ENCODE data around the gene LST1.
"Not testable (repeated sequence)": the region's sequence is repeated elsewhere in the genome, so short reads cannot be mapped to it uniquely, and the experiment has no call there.

The LST1 gene

GRCh38 chr6:31580807-31581433 is 5.2 kb upstream of the LST1 start:
- DNase-seq (ENCODE audit: low spot score), result peak; percentile 77

- no peak for DNase-seq (ENCODE audit: low spot score)
Measured at GRCh38 chr6:31581434-31582229, 4.4 kb upstream of the LST1 start.

GRCh38 chr6:31582230-31582643 is 3.8 kb upstream of the LST1 start, which contains the start of gene LTB:
TSS of gene LTB (minus strand) at chr6:31582424. CDS start at chr6:31582417, 7 bp downstream.
- no peak for DNase-seq (ENCODE audit: low spot score)

DNA sequence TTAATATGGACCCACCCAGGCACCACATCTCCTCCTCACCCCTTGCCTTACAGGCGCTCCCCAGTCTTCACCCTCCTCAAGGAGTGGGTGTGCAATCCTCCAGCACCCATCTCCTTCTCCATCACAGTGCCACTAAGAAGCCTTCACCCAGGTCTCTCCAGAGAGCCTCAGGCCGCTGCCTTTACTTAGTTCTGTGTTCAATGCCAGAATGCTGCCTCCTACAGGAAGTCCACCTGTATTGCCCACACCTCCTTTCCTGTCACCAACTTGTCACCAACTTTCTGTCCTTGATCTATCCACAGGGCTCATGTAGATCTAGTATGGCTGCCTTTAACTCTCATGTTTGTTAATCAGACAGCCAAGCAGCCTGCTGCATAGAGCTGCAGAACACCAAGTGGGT is 586 bp upstream of the LST1 start:
- peak; percentile 40 for DNase-seq (ENCODE audit: low spot score)

DNA sequence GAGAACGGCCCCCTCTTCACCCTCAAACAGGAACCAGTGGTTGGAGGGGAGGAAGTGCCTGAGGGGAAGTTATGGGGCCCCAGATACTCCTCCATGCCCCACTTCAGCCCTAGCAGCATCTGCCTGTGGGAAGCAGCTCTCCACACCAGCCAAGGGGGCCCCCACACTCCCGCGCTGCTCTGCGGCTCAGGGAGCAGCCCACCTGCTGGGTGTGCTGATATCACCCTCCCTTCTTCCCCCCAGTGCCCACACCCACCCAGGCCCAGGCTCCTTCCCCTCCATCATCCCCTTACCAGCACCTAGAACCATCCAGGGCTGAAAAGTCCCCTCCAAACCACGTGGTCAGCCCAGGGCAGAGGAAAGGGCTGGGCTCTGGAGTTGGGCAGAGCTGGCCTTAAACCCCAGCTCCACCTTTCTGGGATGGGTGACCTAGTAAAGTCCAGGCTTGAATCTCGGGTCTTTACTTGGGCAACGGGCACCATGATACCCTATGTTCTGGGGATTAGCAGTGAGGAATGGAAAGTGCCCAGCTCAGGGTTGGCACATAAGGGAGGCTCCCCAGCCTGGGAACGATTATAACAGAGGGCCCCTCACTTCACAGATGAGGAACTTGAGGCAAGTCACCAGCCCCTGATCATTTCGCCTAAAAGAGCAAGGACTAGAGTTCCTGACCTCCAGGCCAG is 663 bp downstream of the LST1 start:
- DNase-seq (ENCODE audit: low spot score), result no peak

- DNase-seq (ENCODE audit: low spot score), result no peak
Measured at GRCh38 chr6:31587791-31588777, 2.0 kb downstream of the LST1 start.

- DNase-seq (ENCODE audit: low spot score), result no peak
Measured at GRCh38 chr6:31588871-31589650, 3.0 kb downstream of the LST1 start.

DNA sequence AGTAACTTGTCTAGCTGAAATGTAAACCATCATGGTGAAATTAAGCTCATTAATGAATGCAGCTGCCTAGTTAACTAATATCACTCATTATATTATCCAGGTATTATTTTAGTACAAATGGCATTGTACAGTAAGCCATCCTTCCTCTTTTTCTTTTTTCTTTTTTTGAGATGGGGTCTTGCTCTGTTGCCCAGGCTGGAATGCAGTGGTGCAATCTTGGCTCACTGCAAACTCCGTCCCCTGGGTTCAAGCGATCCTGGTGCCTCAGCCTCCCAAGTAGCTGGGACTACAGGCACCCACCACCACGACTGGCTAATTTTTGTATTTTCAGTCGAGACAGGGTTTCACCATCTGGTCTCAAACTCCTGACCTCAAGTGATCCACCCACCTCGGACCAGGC is 4.6 kb downstream of the LST1 start:
- not testable (repeated sequence) for DNase-seq (ENCODE audit: low spot score)

- DNase-seq (ENCODE audit: low spot score), result no peak
Measured at GRCh38 chr6:31592396-31592771, 6.3 kb downstream of the LST1 start.

- peak; percentile 43 for DNase-seq (ENCODE audit: low spot score)
Measured at GRCh38 chr6:31597006-31597405, 10.9 kb downstream of the LST1 start.

- no peak for DNase-seq (ENCODE audit: low spot score)
Measured at GRCh38 chr6:31607317-31607716, 21.2 kb downstream of the LST1 start.

DNA sequence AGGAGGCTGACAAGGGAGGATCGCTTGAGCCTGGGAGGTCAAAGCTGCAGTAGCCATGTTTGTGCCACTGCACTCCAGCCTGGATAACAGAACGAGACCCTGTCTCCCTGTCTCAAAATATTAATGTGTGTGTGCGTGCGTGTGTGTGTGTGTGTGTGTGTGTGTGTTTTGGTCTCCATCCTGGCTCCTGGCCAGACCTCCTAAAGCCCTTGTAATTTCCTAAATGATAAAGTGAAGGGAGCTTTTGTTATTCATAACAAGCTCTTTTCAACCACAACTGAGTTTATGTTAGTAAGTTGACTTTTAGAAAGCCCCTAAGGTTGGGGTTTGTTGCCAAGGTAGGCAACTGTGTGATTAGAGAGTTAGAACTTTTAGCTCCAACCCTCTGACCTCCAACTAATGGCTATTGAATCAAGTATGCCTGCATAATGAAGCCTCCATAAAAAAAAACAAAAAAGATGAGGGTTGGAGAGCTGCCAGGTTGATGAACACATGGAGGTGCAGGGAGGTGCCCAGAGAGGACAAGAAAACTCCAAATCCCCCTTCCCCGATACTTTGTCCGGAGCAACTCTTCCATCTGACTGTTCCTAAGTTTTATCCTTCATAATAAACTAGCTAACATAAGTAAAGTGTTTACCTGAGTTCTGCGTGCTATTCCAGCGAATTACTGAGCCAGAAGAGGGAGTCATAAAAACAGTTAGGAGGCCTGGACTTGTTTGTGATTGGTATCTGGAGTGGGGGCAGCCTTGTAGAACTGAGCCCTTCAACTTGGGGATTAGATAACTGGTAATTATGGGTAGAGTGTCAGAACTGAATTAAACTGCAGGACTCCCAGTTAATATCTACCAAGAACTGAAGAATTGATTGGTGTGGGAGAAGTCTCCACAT is 23.7 kb downstream of the LST1 start:
- DNase-seq (ENCODE audit: low spot score), result no peak

DNA sequence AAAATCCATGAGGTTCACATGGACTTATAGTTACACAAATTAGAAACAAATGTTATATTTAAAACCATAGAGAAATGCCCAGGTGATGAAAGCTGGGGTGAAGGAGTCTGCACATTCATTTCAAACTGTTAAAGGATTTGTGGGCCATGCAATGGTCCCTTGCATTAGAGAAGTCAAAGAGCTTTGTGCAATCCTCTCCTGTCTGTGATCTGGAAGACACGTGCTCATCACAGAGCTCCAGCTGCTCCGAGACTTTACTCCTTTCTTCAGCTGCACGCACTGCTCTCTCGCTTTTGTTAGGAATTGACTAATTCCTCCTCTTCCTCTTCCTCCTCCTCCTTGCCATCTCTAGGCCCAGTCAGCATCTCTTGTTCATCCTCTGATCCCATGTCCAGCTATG is 24.9 kb downstream of the LST1 start:
- no peak for DNase-seq (ENCODE audit: low spot score)

DNA sequence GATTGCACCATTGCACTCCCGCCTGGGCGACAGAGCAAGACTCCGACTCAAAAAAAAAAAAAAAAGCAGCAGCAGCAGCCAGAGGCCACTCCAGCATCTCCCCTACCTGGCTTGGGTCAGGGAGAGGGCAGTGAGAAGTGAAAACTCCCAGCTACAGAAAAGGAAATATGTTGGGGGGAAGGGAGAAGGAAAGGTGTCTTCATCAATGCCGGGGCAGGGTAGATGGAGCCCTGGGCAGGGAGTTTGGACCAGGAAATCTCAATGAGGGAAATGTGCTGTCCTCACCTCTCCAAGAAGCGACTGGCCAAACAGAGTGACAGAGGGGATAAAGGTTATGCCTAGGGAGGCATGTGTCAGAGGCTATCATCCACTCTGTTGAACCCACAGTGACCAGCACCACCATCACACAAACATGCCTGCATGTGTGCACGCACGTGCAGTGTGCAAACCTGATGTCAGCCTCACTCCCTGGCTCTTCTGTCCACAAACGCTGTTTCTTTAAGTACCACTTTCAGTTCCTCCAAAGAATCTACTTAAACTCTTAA is 28.1 kb downstream of the LST1 start:
- DNase-seq (ENCODE audit: low spot score), result no peak

DNA sequence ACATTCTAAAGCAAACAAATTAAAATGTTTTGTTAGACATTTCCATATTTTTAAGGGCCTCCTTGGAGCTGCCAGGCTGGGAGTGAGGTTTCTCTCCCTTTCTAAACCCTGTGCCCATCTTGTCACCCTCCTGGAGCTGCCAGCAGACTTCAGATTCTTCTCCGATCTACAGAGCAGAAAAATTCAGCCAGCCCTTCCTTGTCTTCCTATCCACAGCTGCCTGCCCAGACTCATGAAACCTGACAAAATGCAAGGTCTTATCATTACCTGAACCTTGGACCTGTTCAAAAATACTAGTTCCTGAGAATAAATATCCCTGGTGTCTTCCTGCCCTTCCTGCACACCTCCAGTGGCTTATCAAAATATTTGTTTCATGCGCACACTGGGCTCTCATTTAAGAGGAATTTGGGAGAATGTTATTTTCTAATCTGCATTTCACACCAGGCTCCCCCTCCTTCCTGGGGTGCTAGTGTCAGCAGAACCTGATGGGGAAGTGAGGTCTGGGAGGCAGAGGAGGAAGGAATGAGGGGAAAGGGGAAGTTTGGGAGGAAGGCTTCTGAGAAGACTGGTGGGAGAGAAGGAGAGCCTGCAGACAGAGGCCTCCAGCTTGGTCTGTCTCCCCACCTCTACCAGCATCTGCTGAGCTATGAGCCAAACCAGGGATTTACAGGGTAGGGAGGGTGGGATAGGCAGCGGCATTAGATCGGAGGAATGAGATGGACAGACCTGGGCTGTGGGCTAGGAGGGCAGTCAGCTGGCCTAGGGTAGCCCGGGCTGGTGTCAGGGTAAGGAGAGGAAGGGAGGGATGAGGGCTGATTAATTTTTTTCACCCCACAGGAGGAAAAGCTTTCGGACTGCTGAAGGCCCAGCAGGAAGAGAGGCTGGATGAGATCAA is 28.9 kb downstream of the LST1 start, which contains the start of gene AIF1:
AIF1 (plus strand) TSS at position 551 of the 895 bp plus-strand sequence; CDS start at position 647, 96 bp downstream.
- no peak for DNase-seq (ENCODE audit: low spot score)

GRCh38 chr6:31615748-31616147 is 29.7 kb downstream of the LST1 start:
- DNase-seq (ENCODE audit: low spot score), result no peak

DNA sequence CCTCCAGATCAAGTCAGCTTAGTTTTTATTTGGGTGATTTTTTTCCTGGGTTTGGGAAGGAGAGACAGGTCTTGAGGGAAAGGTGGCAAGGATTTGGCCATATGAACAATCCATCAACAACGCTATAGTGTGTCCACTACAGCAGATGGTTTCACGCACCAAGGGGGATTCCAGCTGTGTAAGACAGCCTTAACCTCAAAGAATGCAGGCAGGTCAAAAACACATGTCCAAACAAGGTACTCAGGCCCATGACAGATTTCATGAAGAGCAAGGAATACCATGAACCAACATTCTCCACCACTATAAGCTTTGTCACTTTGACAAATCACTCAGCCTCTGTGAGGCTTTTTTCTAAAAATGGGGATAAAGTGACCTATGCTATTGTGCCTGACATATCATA is 30.9 kb downstream of the LST1 start:
- no peak for DNase-seq (ENCODE audit: low spot score)

DNA sequence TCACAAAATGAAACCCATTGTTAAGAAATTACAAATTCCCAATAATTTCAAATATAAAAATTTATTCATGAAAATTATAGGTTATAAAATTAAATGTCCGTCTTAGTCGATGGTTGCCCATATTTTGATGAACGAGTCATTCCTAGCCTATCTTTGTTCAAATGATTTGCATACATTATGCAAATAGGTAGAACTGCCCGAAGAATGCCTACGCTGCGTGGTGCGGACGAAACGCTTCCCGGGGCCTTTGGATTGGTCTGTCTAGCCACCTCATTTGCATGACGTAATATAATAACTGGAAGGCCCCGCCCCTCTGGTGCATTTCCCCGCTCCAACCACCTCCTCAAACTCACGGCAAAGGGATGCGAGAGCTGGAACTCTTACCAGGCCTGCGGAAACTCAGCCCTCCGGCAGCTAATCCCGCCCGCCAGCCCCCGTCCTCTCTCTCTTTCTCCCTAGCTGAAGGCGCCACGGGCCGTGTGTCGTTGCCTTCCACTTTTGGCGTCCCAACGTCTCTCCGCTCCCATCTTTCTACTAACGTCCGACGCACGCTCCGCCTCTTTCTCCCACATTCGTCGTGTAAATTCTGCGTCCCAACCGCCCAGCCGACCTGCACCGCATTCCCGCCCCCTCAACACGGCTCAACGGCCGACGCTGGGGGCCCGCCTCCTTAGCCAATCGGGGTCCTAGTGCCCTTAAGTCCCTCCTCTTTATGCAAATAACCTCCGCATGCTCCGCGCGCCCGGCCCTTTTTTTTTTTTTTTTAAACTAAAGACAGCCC is 33.9 kb downstream of the LST1 start:
- peak; percentile 99 for DNase-seq (ENCODE audit: low spot score)
